ENCODE measurements around the gene SLC28A1.
"Not testable (repeated sequence)": the region's sequence is repeated elsewhere in the genome, so short reads cannot be mapped to it uniquely, and the experiment has no call there.

Gene SLC28A1, protein sequence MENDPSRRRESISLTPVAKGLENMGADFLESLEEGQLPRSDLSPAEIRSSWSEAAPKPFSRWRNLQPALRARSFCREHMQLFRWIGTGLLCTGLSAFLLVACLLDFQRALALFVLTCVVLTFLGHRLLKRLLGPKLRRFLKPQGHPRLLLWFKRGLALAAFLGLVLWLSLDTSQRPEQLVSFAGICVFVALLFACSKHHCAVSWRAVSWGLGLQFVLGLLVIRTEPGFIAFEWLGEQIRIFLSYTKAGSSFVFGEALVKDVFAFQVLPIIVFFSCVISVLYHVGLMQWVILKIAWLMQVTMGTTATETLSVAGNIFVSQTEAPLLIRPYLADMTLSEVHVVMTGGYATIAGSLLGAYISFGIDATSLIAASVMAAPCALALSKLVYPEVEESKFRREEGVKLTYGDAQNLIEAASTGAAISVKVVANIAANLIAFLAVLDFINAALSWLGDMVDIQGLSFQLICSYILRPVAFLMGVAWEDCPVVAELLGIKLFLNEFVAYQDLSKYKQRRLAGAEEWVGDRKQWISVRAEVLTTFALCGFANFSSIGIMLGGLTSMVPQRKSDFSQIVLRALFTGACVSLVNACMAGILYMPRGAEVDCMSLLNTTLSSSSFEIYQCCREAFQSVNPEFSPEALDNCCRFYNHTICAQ

DNA sequence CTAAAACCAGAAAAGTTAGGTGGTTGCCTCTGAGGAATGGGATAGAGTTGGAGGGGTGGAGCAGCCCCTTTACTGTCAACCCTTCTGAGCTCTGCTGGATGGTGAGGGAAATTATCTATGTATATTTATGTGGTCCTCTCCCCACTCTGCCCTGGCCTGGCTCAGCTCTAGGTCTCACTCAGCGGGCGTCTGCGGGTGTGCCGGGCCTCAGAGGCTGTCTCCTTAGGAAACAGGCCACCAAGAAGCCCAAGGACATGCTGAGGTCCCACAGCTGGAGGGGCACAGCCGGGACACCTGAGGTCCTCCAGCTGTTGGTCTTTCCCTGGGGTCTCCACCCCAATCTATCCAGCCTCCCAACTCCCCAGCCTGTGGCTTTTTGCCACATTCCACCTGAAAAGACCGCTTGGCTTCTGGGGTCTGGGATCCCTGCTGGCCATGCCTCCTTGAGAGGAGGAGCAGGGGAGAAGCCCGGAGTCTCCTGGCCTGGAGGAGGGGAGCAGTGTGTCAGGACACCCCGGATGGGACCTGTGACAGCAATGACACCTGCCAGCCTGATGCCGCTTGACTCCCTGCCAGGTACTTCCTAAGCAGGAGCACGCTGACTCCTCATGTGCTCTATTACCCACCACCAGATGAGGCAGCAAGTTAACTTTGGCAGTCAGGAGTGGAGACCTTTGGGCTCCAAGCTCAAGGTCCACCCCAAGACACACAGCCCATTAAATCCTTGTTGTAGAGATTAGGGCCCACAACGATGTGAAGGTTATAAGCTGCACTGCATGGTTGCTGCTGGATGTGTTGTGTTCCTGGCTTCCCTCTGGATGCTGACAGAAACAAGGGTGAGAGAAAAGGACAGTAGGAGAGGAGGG lies at the start of gene SLC28A1:
TSS of gene SLC28A1 (plus strand) at position 747 of the 866 bp plus-strand sequence. CDS start 3,099 bp downstream, outside the sequence.
- no peak for DNase-seq (ENCODE audit: low spot score)

DNA sequence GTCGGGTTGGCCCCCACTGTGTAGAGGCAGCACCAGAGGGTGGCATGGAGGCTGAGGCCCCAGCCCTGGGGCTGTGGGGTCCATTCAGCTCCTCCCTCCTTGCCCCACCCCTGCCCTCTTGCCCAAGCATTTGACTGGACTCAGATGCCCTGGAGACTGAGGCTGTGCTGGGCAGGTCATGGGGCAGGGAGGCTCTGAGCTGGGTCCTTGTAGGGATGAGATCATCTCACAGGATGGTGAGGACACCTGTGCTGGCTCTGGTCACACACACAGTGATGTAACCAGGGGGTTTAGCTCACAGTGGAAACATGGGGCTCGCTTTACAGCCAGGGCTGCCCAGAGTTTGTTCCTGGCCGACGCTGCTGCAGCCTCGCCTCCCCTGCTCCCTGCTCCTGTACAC lies 49.5 kb upstream of the SLC28A1 start:
- DNase-seq (ENCODE audit: low spot score): no peak

DNA sequence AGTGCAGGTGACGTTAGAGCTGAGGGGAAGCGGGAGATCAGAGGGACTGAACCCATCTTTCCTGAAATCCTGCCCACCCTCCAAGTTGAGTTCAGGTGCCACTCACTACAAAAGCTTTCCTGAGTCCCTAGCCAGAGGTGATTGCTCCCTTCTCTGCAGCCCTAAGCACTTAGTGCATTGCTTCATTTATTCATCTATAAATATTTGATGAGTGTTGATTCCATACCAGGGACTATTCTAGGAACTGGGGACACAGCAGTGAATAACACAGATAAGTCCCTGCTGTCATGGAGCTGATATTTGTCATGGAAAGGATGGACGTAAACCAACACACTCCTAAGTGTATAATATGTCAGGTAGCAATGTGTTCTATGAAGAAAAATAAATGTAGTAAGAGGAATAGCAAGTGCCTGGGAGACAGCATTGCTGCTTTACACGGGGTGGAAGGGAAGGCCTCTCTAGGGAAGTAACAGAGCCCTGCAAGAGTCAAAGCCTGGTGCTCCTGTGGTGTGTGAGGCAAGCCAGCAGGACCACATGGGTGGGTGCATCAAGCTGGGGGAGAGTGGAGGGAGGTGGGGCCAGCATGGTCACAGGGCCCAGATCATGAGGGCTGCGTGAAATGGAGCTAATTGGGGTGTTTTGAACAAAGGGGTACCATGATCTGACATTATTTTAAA lies 48.7 kb upstream of the SLC28A1 start:
- DNase-seq (ENCODE audit: low spot score): no peak

DNA sequence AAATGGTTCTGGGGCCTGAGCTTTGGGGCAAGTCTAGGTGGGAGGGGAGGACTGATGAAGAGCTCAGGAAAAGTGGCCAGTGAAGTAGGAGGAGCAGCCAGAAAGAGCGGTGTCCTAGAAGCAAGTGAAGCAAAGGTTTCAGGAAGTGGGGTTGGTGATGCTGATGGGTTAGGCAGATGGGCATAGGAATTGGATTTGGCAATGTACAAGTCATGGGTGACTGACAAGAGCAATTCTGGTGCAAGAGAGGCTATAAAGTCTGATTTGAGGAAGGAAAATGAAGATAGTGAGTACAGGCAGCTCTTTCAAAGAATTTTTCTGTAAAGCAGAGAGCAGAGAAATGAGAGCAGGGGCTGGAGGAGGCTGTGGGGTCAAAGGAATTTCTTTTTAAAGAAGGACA lies 47.6 kb upstream of the SLC28A1 start:
- DNase-seq (ENCODE audit: low spot score): no peak

DNA sequence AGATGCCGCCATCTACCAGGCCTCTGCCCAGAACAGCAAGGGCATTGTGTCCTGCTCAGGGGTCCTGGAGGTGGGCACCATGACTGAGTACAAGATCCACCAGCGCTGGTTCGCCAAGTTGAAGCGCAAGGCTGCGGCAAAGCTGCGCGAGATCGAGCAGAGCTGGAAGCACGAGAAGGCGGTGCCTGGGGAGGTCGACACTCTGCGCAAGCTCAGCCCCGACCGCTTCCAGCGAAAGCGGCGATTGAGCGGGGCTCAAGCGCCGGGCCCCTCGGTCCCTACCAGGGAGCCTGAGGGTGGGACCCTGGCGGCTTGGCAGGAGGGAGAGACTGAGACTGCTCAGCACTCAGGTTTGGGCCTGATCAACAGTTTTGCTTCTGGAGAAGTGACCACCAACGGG lies 44.7 kb upstream of the SLC28A1 start:
- DNase-seq (ENCODE audit: low spot score): no peak

DNA sequence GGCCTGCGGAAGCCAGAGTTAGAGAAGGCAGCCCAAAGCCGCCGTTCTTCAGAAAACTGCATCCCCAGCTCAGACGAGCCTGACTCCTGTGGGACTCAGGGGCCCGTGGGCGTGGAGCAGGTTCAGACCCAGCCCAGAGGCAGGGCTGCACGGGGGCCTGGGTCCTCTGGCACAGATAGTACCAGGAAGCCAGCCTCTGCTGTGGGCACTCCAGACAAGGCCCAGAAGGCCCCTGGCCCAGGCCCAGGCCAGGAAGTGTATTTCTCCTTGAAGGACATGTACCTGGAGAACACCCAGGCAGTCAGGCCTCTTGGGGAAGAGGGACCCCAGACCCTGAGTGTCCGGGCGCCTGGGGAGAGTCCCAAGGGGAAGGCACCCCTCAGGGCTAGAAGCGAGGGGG lies 44.2 kb upstream of the SLC28A1 start:
- DNase-seq (ENCODE audit: low spot score): no peak

DNA sequence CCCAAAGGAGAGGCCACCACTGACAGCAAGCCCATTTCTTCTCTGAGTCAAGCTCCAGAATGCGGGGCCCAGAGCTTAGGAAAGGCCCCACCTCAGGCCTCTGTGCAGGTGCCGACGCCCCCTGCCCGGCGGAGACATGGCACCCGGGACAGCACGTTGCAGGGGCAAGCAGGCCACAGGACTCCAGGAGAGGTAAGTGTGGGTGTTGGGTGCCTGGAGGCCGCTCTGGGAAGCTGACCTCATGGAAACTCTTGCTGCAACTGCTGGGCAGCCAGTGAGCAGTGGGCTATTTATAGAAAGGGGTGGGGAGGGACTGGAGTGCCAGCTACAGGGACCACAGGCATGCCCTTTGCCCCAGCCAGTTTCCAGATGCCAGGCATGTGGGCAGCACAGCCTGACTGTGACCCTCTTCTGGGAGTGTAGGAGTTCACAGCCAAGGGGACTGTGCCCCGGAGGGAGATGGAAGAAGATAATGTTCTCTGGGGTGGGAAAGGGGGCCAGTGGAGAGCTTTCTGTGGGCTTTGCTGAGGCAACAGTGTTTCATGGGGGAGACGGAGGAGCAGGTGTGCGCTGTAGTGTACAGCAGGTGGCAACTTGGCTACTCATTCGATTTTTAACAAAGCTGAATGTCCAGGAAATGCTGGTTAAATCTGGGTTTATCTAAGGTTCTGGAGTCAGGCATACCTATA lies 43.6 kb upstream of the SLC28A1 start:
- no peak for DNase-seq (ENCODE audit: low spot score)

DNA sequence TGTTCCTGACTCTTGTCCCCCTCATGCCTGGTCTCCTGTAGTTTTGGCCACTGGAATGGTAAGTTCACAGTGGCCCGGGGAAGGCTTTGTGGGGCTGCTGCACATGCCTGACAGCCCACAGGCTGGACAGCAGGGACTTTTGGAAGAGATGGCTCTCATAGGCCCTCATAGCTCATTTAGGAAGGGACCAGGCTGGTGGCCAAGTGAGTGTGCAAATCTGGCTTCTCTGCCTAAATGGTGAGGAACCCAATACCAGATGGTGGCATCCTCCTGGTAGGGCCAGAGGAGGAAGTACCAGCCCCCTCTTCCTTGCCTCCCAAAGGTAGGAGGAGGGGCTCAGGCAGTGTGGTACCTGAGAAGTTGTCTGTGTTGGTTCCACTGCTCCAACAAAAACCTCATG lies 41.7 kb upstream of the SLC28A1 start:
- DNase-seq (ENCODE audit: low spot score): no peak

DNA sequence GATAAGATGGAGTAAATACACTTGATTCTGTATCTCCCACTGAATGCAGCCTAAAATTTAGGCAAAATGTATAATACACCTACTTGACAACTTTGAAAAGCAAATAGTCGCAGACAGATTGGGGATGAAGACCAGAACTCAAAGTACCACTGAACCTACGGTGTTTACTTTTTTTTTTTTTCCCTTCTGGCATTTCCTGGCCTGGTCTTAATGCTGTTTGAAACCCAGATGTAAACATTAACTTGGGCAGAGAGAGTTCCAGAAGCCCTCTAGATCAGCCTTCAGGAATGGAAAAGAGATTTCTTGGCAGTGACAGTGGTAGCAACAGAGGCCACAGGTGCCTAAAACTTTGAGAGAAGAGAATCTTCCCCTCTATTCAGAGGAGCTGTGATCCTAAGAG lies 39.5 kb upstream of the SLC28A1 start:
- no peak for DNase-seq (ENCODE audit: low spot score)

DNA sequence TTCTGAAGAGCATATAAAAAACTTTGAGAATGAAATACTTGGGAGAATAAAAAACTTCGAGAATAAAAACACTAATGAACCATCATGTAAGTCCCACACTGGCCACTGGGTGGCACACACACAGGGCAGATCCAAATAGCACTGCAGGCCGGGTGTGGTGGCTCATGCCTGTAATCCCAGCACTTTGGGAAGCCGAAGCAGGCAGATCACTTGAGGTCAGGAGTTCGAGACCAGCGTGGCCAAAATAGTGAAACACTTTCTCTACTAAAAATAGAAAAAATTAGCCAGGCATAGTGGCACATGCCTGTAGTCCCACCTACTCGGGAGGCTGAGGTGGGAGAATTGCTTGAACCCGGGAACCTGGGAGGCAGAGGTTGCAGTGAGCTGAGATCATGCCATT lies 38.8 kb upstream of the SLC28A1 start:
- not testable (repeated sequence) for DNase-seq (ENCODE audit: low spot score)

DNA sequence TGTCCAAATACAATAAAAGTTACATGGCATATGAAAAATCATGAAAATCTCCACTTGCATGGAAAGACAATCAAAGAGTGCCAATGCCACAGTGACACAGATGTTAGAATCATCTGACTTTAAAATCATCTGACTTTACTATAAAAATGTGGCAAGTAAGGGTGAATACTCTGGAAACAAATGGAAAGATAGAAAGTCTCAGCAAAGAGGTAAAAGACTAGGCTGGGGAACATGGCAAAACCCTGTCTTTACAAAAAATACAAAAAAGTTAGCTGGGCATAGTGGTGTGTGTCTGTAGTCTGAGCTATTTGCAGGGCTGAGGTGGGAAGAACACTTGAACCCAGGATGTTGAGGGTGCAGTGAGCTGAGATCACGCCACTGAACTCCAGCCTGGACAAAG lies 38.2 kb upstream of the SLC28A1 start:
- no peak for DNase-seq (ENCODE audit: low spot score)

DNA sequence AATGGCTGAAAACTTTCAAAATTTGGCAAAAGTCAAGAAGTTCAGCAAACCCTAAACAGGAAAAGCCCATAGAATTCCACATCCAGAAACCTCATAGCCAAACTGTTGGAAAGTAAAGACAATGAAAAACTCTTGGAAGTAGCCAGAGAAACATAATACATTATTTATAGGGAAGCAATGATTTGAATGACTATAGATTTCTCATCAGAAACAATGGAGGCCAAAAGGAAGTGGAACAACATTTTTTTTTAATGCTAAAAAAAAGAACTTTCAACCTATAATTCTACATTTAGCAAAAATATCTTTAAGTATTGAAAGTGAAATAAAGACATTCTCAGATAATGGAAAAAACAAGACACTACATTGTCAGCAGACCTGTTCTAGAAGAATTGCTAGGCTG lies 37.1 kb upstream of the SLC28A1 start:
- DNase-seq (ENCODE audit: low spot score): no peak

DNA sequence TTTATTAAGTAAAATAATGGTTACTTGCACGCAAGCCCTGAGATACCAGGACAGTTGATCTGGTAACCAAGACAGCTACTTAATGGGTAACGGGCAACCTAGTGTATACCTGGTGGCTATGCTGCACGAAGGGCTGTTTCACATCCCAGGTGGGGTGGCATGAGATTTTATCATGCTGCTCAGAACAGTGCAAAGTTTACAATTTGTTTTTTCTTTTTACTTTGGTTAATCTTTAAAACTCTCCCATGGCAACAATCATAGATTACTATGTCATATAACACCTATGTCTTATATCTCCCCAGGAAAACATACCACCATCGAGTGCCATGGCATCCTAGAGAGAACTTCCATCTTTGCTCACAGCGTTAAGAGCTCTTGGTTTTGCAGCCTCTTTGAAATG lies 32.2 kb upstream of the SLC28A1 start:
- no peak for DNase-seq (ENCODE audit: low spot score)

DNA sequence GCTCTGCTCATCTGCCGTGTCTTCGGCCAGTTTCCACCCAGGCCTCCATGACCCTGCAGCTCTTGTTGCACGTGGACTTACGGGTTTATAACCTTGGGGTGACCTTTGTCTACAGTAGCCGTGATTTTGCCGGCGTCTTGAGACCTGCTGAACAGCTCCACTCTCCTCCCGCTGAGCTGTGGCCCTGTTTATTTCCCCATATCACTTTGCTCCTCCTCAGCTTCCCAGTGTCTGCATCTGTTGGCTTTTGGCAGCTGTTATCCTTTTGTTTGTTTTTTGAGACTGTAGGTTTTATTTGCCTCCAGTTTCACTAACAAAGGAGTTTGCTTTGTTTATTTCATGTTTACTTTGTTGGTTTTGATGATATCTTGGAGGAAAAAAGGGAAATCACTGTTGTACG lies 29.3 kb upstream of the SLC28A1 start:
- no peak for DNase-seq (ENCODE audit: low spot score)

DNA sequence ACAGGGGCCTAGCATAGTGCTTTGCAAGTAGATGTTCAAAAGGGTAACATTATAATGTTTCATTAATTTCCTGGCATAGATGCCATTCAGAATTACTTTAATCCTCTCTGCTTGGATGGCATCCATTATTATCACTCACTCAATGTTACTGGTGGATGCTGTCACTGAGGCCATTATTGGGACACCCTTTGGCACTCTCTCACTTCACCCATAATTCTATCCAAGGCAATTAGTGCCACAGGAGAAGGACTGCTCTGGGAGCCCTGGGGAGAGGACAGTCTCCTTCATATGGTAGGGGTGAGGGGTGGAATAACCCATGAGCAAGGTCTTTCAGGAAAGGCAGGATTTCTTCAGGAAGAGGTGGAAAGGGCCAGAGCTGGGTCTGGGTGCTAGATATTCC lies 28.7 kb upstream of the SLC28A1 start:
- DNase-seq (ENCODE audit: low spot score): no peak

DNA sequence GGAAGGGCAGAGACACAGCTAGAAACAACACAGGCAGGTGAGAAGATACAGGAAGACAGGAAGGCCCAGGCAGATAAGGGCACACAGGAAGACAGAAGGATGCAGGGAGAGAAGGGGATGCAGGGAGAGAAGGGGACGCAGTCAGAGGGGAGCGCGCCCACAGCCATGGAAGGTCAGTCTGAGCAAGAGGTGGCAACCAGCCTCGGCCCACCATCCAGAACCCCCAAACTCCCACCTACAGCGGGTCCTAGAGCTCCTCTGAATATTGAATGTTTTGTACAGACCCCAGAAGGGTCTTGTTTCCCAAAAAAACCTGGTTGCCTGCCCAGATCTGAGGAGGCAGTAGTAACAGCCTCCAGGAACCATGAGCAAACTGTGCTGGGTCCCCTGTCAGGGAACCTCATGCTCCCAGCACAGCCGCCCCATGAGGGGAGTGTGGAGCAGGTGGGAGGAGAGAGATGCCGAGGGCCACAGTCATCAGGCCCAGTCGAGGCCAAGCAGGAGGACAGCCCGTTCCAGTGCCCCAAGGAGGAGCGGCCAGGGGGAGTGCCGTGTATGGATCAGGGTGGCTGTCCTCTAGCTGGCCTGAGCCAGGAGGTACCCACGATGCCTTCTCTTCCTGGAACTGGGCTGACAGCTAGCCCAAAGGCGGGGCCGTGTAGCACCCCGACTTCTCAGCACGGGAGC lies 27.6 kb upstream of the SLC28A1 start:
- DNase-seq (ENCODE audit: low spot score): no peak

DNA sequence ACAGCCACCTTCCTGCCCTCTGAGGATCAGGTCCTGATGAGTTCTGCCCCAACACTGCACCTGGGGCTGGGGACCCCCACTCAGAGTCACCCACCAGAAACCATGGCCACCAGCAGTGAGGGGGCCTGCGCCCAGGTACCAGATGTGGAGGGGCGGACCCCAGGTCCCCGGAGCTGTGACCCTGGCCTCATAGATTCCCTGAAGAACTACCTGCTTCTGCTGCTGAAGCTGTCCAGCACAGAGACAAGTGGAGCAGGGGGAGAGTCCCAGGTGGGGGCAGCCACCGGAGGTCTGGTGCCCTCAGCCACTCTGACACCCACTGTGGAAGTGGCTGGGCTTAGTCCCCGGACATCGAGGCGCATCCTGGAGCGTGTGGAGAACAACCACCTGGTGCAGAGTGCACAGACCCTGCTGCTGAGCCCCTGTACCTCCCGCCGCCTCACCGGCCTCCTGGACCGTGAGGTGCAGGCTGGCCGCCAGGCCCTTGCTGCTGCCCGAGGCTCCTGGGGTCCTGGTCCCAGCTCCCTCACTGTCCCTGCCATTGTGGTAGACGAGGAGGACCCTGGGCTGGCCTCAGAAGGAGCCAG lies 27.0 kb upstream of the SLC28A1 start:
- DNase-seq (ENCODE audit: low spot score): no peak

DNA sequence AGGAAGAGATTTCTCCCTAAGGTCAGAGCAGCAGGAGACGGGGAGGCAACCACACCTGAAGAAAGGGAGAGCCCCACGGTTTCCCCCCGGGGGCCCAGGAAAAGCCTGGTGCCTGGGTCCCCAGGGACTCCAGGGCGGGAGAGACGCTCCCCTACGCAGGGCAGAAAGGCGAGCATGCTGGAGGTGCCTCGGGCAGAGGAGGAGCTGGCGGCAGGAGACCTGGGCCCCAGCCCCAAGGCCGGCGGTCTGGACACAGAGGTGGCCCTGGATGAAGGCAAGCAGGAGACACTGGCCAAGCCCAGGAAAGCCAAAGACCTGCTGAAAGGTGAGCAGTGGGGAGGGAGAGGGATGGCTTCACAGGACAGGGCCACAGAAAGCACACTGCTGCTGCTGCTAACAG lies 26.2 kb upstream of the SLC28A1 start:
- no peak for DNase-seq (ENCODE audit: low spot score)

DNA sequence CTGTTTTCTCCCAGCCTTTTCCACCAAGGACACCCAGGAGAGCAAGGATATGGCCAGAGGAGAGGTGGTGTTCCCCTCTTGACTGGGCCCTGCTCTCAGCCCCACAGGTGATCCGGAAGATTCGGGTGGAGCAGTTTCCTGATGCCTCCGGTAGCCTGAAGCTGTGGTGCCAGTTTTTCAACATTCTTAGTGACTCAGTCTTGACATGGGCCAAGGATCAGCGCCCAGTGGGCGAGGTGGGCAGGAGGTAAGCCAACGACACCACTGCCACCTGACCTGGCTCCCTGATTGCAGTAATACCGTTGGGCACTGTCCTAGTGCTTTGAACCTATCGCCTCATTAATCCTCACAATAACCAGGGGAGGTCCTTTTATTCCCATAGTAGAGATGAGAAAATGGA lies 25.3 kb upstream of the SLC28A1 start:
- DNase-seq (ENCODE audit: low spot score): no peak

DNA sequence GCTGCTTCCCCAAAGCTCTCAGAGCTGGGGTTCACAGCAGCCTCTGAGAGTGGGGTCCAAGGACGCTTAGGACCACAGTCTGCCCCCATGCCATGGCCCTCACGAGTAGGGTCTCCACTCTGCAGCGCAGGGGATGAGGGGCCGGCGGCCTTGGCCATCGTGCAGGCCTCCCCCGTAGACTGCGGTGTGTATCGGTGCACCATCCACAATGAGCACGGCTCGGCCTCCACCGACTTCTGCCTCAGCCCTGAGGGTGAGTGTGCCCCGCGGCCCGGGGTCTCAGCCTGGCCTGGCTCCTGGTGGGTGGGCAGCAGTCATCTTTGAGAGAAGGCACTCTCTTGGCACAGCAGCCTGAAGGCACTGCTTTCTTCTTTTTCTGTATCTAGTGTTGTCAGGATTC lies 24.8 kb upstream of the SLC28A1 start:
- no peak for DNase-seq (ENCODE audit: low spot score)

DNA sequence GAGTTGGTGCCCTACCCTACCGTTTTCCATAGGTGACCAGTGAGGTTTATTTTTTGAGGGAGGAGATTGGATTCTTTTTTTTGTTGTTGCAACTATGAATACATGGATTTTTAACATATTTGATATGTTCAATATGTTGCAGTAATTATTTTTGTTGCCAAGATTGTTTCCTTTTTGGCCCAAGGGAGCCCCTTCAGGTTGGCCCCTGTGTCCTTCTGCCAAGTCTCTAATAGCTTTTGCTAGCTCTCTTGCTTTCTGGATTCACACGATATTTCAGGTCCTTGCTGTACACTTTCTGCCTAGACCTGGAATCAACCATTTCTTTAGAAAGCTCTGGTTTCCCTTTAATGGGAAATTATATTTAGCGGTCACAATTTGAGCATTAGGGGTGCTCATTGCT lies 22.7 kb upstream of the SLC28A1 start:
- no peak for DNase-seq (ENCODE audit: low spot score)
